Prostate gland (tissue), 2 donors: Measurements from ENCODE around the gene EVC2. TPM values are rescaled to one million over a fixed set of nuclear protein-coding genes. Genes with fewer than 3 reads are reported as not detected.

ENCODE experiments used
- DNase-seq: peaks from one replicate; pipeline ENCODE4 v3.0.0-alpha.2; 2019; ENCODE audit warnings: low spot score
- H3K27ac ChIP-seq, 2 donors: fragments of 200-600 bp; sonication (generic); 2 replicates each; pipeline ENCODE4 v1.5.1; 2017 to 2019
- H3K27me3 ChIP-seq: fragments of 200-600 bp; sonication (generic); replicated peaks from 2 replicates; pipeline ENCODE4 v1.5.1; 2019; ENCODE audit not compliant: insufficient read depth
- H3K36me3 ChIP-seq, 2 donors: fragments of 200-600 bp; sonication (generic); 1 replicate in 1 of 2; 2 replicates in 1 of 2; pipeline versions ENCODE4 v1.5.1 to v1.8.1; 2017 to 2019
- H3K4me1 ChIP-seq: fragments of 200-600 bp; sonication (generic); replicated peaks from 2 replicates; pipeline ENCODE4 v1.5.1; 2019
- H3K4me3 ChIP-seq, 2 donors: fragments of 200-600 bp; sonication (generic); 2 replicates each; pipeline ENCODE4 v1.5.1; 2017 to 2019
- H3K9me3 ChIP-seq: fragments of 200-600 bp; sonication (generic); 2 replicates; pipeline ENCODE4 v1.5.1; 2017
- CTCF ChIP-seq, 4 experiments: fragments of 200-600 bp in 2 of 4; fragments of 450-650 bp in 2 of 4; sonication (generic) in 2 of 4; IDR thresholded peaks; 1 replicate in 3 of 4; 2 replicates in 1 of 4; pipeline ENCODE4 v1.5.1; 2016 to 2019; ENCODE audit warnings: antibody characterized with exemption in 4 of 4, mild to moderate bottlenecking in 2 of 4, moderate library complexity in 2 of 4
- POLR2A ChIP-seq: fragments of 450-650 bp; IDR thresholded peaks from one replicate; pipeline ENCODE4 v1.6.1; 2016; ENCODE audit warnings: antibody characterized with exemption, mild to moderate bottlenecking
- POLR2AphosphoS5 ChIP-seq: sonication (generic); formaldehyde crosslinking; IDR thresholded peaks from one replicate; pipeline ENCODE4 v1.6.1; 2017; ENCODE audit warnings: antibody characterized with exemption
- WGBS: methylation state at CpG from one replicate; pipeline ENCODE4 v1.1.5; 2018; 5-methylcytosine and 5-hydroxymethylcytosine counted together
- intact Hi-C: fragments of 100-400 bp; cut with DNase I; formaldehyde crosslinking; loops from one replicate; pipeline ENCODE4 v1.14.2; 2022
- total RNA-seq, 2 donors: library from RNA; depleted of rRNA; stranded (reverse); fragments of >200 nt; gene quantifications; one replicate each; pipeline ENCODE4 v1.1.0, GENCODE V29; 2016

EVC2 gene
- total RNA-seq, 2 donors from 2014 or later: 7.6 to 11.0 TPM

GRCh38 chr4:5752376-5753184, 44.2 kb upstream of the EVC2 start:
- Histone ChIP-seq H3K36me3 (no peaks in the 10 kb centered on the region), H3K9me3 (no peaks in the 10 kb centered on the region), H3K27me3 (no peaks in the 10 kb centered on the region), H3K4me1 (no peaks in the 10 kb centered on the region), H3K4me3 (no peak overlapping the region), H3K27ac (no peak overlapping the region)
- TF ChIP-seq POLR2A (no peak), POLR2AphosphoS5 (no peak), CTCF (IDR thresholded peaks at IDR 0.05) (no peak)
- DNase-seq: no peak
- WGBS: 81% methylated on average over 25 of the region's 26 CpGs
- intact Hi-C loops: no loop called here

- 79% methylated on average over 14 of the region's 14 CpGs for WGBS
- Histone ChIP-seq H3K27me3 (no peaks in the 10 kb centered on the region), H3K4me1 (no peaks in the 10 kb centered on the region), H3K36me3 (no peaks in the 10 kb centered on the region), H3K27ac (no peak overlapping the region), H3K9me3 (no peaks in the 10 kb centered on the region), H3K4me3 (no peak overlapping the region)
- intact Hi-C loops: no loop called here
- DNase-seq: no peak
- no peak for TF ChIP-seq POLR2A
- no peak for TF ChIP-seq POLR2AphosphoS5
- TF ChIP-seq CTCF (IDR thresholded peaks at IDR 0.05): no peak
Measured at GRCh38 chr4:5751666-5752375, 43.5 kb upstream of the EVC2 start.

GRCh38 chr4:5750946-5751665, 42.7 kb upstream of the EVC2 start:
- 86% methylated on average over 16 of the region's 17 CpGs for WGBS
- TF ChIP-seq CTCF (IDR thresholded peaks at IDR 0.05) (no peak), POLR2AphosphoS5 (no peak), POLR2A (no peak)
- Histone ChIP-seq H3K27me3 (no peaks in the 10 kb centered on the region), H3K36me3 (no peaks in the 10 kb centered on the region), H3K4me3 (no peak overlapping the region), H3K9me3 (no peaks in the 10 kb centered on the region), H3K4me1 (no peaks in the 10 kb centered on the region), H3K27ac (no peak overlapping the region)
- intact Hi-C loops: no loop called here
- DNase-seq: no peak

- H3K27ac ChIP-seq: no peak overlapping the region
- no peak overlapping the region for H3K4me3 ChIP-seq
- TF ChIP-seq POLR2A (no peak), POLR2AphosphoS5 (no peak), CTCF (IDR thresholded peaks at IDR 0.05) (no peak)
- 85% methylated on average over 10 of the region's 10 CpGs for WGBS
- no peaks in the 10 kb centered on the region for H3K4me1 ChIP-seq
- no peak for DNase-seq
- intact Hi-C loops: no loop called here
- H3K36me3 ChIP-seq: no peaks in the 10 kb centered on the region
- no peaks in the 10 kb centered on the region for H3K9me3 ChIP-seq
- no peaks in the 10 kb centered on the region for H3K27me3 ChIP-seq
Measured at GRCh38 chr4:5750052-5750945, 41.9 kb upstream of the EVC2 start.
